CD4-positive, alpha-beta T cell treated with Interferon alpha-2 for 1 hour (primary cell): ENCODE data around the gene DCP2.
"Not testable (repeated sequence)": the region's sequence is repeated elsewhere in the genome, so short reads cannot be mapped to it uniquely, and the experiment has no call there.

Experiments
- DNase-seq, 2 donors: peaks; one replicate each; pipeline ENCODE4 v3.0.0-alpha.2; 2020 to 2022

The DCP2 gene

DNA sequence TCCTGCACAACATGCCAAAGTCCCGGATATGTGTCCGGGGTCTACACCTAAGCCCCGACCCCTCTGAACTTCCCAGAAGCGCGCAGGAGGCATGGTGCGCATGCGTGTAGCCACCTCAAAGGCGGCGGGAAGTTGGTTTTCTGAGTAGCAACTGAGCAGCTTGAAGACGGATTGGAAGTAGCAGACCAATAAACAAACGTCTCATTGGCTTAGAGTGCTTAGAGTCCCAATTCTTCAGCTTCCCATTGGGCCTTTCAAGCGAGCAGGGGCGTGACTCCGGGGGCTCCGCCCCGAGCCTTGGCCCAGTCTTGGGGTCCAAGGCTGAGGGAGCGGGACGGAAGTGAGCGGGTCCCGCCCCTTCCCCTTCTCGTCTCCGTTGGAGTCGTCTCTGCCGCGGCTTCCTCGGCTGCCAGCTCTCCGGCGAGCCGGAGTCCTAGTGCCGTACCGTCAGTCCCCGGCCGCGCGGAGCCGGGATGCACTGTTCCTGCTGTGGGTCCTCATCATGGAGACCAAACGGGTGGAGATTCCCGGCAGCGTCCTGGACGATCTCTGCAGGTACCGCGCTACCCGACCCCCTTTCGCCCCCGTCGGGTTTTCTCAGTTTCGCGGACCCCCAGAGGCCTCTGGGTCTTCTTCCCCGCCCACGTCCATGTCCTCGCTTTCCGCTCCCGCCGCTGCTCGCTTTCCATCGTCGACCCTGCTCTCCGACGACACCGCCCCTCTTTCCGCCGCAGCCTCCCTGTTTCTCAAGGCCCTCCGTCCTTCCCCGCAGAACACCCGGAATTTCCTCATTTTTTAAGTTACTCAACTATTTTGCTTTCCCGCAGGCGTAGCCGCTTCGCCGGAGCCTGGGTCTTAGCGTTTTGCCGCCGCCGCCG, at the start of gene DCP2:
DCP2 (plus strand) TSS at position 367 of the 878 bp plus-strand sequence; CDS start at position 503, 136 bp downstream.
- peak; percentile 96 to 98 for DNase-seq

DNA sequence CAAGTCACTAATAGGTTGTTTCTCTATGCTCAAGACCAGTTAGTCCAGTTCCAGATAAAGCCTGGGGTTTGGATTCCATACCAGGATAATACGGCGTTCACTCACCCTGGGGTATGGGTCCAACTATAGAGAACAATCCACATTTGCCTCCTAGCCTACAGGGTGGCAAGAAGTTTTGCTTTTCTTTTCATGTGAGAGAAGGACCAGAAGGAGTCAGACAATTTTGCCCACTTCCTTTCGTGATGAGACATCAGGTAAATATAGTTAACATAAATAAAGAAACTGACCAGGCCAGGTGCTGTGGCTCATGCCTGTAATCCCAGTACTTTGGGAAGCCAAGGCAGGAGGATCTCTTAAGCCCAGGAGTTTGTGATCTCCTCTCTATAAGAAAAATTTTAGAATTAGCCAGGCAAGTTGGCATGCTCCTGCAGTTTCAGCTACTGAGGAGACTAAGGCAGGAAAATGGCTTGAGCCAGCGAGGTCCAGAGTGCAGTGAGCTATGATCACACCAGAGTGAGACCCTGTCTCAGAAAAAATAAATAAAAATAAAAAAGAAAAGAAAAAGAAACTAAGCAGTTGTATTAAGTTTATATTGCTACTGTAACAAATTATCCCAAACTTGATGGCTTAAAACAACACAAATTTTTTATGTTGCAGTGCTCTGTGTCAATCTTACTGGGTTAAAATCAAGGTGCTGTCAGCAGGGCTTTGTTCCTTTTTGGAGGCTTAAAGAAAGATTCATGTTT, 47.1 kb upstream of the DCP2 start:
- DNase-seq = peak in 1 of 2 donors; percentile 32

DNA sequence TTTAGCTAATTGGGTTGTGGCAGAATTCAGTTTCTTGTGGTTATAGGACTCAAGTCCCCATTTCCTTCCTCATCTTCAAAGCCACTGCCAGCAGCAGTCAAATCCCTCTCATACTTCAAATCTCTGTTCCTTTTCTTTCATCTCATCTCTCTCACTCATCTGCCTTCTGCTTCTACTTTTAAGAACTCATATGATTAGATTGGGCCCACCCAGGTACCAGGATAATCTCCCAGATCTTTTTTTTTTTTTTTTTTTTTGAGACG, 46.6 kb upstream of the DCP2 start:
- peak; percentile 34 to 61 for DNase-seq

DNA sequence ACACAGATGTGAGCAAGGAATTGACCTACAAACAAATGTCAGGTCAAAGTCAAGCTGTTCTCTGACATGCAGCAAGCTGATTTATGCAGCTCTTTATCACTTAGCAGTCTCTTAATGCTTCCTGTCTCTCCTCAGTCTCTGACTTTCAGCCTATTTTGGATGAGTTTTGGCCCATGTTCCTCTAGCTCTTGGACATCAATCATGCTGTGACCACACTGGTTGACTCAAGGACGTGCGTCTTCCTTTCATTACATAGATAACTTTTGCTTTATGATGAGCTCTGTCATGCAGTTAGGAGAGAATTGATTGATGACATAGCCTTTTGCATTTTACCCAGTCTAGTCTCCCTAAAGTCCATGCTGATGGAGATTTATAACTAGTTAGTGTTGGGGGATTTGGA, 45.1 kb upstream of the DCP2 start:
- no peak for DNase-seq

DNA sequence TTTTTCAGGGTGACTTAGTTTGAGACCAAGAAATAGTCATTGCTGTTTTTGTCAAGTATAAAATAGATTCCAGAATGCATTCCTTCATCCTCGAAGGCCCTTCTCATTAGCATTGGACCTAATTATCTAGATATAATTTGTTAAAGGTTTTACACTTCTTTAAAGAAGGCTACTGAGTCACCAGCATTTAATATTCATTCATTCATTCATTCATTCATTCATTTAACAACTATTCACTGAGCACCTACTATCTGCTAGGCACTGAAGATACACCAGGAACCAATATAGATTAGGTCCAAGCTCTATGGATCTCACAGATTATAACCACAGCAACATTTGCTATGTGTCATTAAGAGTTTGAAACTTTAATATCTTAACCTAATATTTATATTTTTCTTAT, 43.5 kb upstream of the DCP2 start:
- no peak for DNase-seq

DNA sequence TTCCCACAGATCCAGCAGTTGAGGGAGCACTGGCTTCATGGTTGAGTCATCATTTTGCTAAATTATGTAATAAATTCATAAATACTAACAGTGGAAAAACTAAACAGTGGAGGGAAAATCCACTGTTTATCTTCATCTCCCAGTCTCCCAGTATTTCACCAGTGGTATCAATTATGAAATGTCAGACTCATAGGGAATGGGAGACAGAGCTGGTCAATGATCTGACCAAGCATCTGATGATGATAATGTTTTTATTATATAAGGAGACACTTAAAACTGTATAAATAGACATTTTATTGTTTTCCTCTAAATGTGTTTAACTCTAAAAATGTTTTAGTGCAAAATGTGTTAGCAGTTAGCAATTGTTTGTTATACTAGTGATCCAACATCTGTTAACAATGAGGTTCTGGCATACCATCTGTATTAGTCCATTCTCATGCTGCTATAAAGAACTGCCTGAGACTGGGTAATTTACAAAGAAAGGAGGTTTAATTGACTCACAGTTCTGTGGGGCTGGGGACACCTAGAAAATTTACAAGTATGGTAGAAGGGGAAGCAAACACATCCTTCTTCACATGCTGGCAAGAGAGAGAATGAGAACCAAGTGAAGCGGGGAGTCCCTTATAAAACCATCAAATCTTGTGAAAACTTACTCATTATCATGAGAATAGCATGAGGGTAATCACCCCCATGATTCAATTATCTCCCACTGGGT, 42.8 kb upstream of the DCP2 start:
- DNase-seq = no peak

DNA sequence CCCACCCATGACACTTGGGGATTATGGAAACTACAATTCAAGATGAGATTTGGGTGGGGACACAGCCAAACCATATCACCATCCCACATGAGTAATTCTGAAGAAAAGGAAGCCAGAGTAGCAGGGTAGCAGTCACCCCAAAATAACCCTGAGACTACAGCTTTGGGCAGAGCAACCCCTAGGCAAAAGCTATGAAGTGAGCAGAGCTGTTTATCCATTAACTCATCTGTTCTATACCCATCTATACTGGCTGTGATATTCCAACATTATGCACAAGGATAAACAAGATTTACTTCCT, 42.3 kb upstream of the DCP2 start:
- DNase-seq = no peak

DNA sequence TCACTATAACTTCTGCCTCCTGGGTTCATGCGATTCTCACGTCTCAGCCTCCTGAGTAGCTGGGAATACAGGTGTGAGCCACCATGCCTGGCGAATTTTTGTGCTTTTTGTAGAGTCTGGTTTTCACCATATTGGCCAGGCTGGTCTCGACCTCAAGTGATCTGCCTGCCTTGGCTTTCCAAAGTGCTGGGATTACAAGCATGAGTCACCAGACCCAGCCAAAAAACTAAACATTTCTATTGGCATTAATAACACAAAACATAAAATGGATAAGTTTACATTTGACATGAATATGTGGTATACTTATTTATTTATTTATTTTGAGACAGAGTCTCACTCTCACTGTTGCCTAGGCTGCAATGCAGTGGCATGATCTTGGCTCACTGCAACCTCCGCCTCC, 40.9 kb upstream of the DCP2 start:
- no peak for DNase-seq

DNA sequence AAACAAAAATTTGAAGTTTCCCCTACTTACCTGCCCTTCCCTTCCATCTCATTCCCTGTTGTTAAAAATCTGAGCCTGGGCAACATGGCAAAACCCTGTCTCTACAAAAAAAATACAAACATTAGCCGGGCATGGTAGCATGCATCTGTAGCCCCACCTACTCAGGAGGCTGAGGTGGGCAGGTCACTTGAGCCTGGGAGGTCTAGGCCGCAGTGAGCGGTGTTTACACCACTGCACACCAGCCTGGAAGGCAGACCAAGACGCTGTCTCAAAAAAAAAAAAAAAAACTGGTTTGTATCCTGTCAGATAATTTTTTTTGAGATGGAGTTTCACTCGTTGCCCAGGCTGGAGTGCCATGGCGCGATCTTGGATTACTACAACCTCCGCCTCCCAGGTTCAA, 38.3 kb upstream of the DCP2 start:
- DNase-seq = no peak

DNA sequence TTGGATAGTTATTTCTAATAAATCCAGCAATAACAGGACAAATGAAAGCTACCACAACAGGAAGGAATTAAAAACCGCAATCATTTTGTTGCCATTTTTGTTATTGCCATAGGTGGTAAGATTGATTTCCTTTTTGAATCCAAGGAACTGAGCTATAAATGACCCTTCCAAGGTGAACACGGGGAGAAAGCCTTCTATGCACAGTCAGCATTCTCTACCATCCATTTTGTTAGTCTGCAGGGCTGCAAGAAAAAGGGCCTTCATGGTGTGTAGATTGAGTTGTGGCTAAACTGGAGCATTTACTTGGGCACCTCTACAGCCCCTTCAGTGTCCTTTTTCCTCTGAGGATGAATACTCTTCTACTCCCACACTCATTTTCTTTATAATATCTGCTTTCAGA, 35.9 kb upstream of the DCP2 start:
- DNase-seq = no peak

DNA sequence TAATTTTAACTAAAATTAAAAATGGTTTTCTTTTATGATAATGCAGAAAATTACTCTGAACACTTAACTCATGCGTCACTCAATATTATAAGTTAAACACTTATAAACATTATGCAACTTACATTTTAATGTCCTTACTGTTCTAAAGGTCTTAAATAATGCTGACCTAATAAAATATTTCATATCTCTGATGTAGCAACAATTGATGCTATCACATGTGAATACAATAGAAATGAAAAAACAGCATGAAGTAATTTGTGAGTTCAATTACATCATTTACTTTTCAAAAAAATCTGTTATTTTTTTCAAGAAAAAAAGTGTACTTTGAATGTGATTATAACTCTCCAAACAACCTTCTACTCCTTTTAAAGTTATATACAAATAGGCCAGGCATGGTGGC, 28.1 kb upstream of the DCP2 start:
- DNase-seq = no peak

DNA sequence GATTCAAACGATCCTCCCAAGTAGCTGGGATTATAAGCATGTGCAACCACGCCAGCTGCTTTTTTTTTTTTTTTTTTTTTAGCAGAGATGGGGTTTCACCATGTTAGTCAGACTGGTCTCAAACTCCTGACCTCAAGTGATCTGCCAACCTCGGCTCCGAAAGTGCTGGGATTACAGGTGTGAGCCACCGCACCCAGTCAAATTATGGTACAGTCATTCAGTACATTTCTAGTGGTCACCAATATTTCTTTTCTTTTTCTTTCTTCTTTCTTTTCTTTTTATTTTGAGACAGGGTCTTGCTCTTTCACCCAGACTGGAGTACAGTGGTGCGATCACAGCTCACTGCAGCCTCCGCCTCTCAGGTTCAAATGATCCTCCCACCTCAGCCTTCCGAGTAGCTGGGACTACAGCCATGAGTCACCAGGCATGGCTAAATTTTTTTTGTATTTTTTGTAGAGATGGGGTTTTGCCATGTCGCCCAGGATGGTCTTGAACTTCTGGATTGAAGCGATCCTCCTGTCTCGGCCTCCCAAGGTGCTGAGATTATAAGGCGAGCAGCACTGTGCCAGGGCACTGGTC, 25.4 kb upstream of the DCP2 start:
- no peak for DNase-seq

DNA sequence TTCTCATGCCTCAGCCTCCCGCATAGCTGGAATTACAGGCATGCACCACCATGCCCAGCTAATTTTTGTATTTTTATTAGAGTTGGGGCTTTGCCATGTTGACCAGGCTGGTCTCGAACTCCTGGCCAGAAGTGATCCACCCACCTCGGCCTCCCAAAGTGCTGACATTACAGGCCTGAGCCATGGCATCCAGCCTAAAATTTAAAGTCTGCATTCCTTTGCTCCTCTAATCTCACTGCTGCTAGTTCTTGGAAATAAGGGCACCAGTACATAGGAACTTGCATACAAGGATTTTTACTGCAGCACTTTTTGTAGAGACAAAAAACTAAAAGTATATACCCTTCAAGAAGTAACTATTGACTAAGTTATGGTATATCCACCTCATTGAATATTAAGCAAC, 20.0 kb upstream of the DCP2 start:
- no peak for DNase-seq

DNA sequence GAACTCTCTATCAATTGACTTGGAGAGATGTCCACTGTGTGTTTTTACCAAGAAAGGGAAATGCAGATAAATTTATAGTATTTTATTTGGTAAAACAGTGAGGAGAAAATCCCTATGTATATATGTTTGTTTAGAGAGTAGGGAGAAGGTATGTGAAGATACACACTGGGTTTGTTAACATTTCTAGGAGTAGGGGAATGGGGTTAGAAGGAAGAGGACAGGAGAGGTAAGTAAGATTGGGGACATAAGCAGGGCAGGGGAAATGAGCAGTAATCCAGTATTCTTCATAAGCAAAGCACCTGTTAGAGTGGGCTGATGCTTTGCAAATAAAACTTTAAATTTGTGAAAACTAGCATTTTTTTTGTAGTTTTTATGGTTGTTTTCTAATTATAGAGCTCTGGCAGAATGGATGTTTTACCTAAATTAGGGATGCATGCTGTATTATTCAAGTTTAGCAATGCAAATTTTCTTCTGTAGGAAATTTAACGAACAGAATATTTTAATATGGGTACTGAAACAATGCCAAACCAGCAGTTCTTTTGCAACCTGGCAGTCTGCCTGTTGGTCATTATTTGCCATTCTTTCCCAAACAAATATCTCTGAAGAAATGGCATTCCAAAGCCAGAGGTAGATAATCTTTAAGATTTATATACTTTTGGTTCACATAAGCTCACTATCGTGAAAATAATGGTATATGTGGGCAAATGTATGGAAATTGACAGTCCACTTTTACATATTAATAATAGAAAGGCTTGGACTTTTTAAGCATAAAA, 19.4 kb upstream of the DCP2 start:
- no peak for DNase-seq

DNA sequence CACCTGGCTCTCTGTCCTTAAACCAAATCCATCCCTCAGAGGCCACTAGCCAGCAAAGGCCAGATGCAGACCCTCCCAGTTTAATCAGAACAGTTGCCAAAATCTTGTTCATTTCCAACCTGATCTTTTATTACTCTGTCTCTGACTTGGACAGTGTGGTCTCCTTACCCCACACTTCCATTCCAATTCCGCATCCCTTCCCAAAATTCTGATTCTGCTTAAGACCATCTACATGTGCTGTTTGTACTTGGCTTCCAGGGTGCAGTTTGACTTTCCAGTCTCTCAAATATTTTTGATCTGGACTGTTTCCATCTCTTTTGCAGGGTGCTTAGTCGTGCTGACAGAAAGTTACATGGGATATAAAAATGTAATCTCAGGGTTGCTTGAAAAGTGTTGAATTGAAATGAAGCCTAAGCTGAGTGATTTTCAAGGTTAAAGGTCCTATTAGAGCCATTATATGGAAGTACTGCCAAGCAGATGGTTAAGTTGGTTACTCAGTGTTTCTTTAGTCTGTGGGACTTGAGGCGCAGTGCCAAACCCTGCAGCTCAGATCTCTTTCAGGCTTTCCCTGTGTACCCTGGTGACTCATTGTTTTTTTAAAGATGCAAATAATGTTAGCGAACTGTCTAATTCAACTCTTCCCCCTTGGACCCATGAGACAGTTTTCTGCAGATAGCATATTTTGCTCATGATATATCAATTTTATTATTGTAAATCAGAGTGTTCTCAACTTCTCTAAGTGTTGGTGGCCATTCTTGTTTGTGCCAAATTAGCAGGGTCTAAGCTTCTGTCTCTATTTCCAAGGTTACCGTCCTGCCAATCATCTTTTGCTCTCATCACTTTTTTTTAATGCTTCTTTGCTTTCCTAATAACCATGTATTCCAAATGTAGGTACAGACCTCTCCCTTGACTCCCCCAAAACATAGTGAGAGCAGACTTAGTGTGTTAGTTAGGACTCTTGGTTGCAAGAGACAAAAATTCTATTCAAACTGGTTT, 18.2 kb upstream of the DCP2 start:
- no peak for DNase-seq

DNA sequence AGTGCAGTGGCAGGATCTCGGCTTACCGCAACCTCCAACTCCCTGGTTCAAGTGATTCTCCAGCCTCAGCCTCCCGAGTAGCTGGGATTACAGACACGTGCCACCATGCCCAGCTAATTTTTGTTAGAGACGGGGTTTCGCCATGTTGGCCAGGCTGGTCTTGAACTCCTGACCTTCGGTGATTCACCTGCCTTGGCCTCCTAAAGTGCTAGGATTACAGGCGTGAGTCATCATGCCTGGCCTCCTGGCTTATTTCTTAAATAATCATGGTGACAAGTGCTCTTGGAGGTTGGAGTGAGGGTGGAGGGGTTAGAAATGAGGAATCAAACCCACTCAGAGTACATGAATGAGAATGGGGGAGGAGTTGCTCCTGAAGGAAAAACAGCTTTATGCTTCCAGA, 16.7 kb upstream of the DCP2 start:
- DNase-seq = peak in 1 of 2 donors; percentile 6

DNA sequence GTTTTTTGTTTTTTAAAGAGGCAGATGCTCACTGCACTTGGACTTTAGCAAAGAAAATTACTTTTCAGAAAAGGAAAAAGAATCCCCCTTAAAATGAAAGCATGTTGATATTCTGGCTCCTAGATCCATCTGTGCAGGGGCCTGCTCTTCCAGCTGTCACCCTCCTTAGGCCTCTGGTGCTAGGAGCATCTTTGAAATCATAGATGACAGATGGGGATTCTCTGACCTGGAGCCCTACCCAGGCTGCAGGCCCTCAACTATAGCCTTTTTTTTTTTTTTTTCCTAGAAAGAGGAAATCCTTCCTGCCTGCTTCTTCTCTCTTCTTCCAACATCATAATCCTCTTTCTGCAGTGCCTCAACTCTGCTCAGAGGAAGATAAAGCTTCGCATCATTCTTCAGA, 16.3 kb upstream of the DCP2 start:
- no peak for DNase-seq

DNA sequence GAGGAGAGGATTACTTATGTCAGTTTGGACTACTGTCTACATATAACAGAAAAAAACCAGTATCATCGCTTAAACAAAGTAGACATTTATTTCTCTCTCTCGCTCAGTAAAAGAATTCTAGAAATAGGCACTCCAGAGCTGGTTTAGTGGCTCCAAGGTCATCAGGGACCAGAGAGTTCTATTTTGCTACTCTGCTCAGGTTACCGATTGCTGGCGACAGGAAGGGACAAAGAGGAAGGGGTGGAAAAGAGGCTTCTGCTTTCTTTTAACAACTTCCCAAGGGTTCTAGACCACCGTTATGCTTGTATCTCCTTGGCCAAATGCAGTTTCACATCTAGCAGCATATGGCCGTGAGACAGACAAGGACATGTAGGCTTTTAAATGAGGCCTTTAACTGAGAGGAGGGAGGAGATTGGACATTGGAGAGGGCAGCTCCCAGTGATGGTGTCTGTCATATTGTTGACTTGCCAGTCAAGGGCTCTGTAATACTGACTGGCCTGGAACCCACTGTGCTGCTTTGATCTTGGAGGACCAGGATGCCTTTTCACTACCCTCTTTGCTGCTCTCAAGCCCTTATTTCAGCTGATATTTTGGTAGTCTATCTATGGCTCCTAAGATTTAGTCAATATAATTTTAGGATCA, 15.6 kb upstream of the DCP2 start:
- no peak for DNase-seq

DNA sequence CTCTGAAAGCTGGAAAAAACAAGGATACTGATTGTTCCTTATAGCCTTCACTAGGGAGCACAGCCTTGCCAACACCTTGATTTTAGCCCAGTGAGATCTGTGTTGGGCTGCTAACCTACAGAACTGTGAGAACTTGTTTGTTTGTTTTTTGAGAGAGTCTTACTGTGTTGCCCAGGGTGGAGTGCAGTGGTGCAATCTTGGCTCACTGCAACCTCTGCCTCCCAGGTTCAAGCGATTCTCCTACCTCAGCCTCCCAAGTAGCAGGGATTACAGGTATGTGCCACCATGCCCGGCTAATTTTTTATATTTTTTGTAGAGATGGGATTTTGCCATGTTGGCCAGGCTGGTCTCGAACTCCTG, 13.2 kb upstream of the DCP2 start:
- not testable (repeated sequence) for DNase-seq

DNA sequence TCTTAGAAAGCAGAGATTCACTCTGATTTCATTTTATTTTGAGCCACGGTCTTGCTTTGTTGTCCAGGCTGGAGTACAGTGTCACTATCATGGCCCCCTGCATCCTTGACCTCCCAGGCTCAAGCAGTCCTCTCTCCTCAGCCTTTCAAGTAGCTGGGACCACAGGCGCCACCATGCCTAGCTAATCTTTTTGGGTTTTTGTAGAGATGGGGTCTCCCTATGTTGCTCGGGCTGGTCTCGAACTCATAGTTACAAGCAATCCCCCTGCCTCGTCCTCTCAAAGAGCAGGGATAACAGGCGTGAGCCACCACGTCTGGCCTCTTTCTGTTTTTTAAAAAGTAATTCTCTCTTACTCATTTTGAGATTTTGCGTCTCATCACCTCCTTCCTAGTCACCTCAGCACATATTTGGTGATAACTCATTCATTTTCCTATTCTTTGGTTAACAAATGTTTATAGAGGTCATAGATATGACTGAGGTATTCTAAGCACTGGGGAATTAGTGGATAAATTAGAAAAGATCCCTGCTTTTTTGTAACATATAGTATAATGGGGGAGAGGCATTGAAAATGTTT, 10.8 kb upstream of the DCP2 start:
- no peak for DNase-seq
